ENCODE results near the gene RTF2. TPM values are rescaled to one million over a fixed set of nuclear protein-coding genes. Genes with fewer than 3 reads are reported as not detected.

The RTF2 gene
- total RNA-seq, 4 donors from 2014 or later = 69.1 to 88.8 (median 77.5) TPM

DNA sequence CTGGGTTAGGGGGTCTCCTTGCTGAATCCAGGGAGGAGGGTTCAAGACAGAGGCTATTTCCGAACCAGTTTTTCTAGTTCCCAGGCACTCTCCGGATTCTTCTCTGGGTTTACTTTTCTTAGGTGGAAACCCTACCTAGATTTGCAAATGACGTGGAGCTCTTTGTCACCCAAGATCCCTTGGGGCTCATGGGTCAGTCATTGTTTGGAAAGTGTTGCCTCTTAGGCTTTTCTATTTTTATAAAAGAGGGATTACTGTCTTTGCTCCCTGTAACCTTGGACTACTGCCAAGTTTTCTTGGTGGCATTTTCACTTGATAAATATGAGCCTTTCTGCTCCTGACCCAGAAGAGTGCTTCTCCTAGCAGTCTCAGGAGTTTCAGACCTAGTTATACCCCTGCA lies 98.2 kb downstream of the RTF2 start:
- no peak overlapping the region for H3K27ac ChIP-seq
- no peak for DNase-seq
- H3K9me3 ChIP-seq = no peaks in the 10 kb centered on the region
- in situ Hi-C loops (cut with MboI; ENCODE audit: low sequenced_read_pairs in 4 of 4) = loop anchor here in 2 of 4 donors (25.0 kb wide), 1 partner anchor 771 kb away; the partner anchor contains the start of gene SPO11 (in 2 of the 2)
- no peak for TF ChIP-seq POLR2A (IDR thresholded peaks at IDR 0.05)
- TF ChIP-seq, protein P1, sequence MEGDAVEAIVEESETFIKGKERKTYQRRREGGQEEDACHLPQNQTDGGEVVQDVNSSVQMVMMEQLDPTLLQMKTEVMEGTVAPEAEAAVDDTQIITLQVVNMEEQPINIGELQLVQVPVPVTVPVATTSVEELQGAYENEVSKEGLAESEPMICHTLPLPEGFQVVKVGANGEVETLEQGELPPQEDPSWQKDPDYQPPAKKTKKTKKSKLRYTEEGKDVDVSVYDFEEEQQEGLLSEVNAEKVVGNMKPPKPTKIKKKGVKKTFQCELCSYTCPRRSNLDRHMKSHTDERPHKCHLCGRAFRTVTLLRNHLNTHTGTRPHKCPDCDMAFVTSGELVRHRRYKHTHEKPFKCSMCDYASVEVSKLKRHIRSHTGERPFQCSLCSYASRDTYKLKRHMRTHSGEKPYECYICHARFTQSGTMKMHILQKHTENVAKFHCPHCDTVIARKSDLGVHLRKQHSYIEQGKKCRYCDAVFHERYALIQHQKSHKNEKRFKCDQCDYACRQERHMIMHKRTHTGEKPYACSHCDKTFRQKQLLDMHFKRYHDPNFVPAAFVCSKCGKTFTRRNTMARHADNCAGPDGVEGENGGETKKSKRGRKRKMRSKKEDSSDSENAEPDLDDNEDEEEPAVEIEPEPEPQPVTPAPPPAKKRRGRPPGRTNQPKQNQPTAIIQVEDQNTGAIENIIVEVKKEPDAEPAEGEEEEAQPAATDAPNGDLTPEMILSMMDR (IDR thresholded peaks at IDR 0.05 in 4 of 5, conservative IDR thresholded peaks at IDR 0.05 in 1 of 5) = no peak
- H3K4me3 ChIP-seq = no peak overlapping the region
- no peaks in the 10 kb centered on the region for H3K36me3 ChIP-seq
- intact Hi-C loops (cut with DNase I; ENCODE audit: low total_unique reads) = no loop called here
- no peak for ATAC-seq
- no peaks in the 10 kb centered on the region for H3K4me1 ChIP-seq
- H3K27me3 ChIP-seq = no peaks in the 10 kb centered on the region

Other genes starting within 250 kb of the RTF2 start
- gene MC3R, start 219.9 kb upstream of the RTF2 start, total RNA-seq = not detected
- 10 to 100 TPM; 34.5 to 57.2 (median 41.4) TPM for gene FAM210B, start 109.7 kb upstream of the RTF2 start, total RNA-seq
- gene AURKA, start 76.4 kb upstream of the RTF2 start, total RNA-seq = 10 to 100 TPM in 1 of 4 donors, 1 to 10 TPM in 3; 1.6 to 11.3 (median 4.6) TPM
- 10 to 100 TPM; 14.2 to 23.2 (median 18.9) TPM for gene CSTF1, start 76.0 kb upstream of the RTF2 start, total RNA-seq
- under 1 TPM in 3 of 4 donors, not detected in 1; 0.36 to 0.86 (median 0.72) TPM for gene CASS4, start 56.4 kb upstream of the RTF2 start, total RNA-seq
- gene FAM209A, start 56.1 kb downstream of the RTF2 start, total RNA-seq = not detected
- not detected for gene FAM209B, start 64.6 kb downstream of the RTF2 start, total RNA-seq
- under 1 TPM in 2 of 4 donors, not detected in 2; 0.11 to 0.13 TPM for gene TFAP2C, start 160.7 kb downstream of the RTF2 start, total RNA-seq